Measurements from ENCODE around the gene UBE2H. TPM values are rescaled to one million over a fixed set of nuclear protein-coding genes. Genes with fewer than 3 reads are reported as not detected.

UBE2H gene
- total RNA-seq, 1 donor from 2014 or later: 194 TPM

- Histone ChIP-seq H4K20me1 (ENCODE audit: insufficient read depth, low read length) (peaks cover 96% of the 10 kb centered on the region), H3K9me3 (ENCODE audit: insufficient read depth, low read depth, low read length) (no peaks in the 10 kb centered on the region), H3K36me3 (ENCODE audit: insufficient read depth, low read length) (peaks cover 3% of the 10 kb centered on the region), H3K27me3 (ENCODE audit: insufficient read depth, low read length) (no peaks in the 10 kb centered on the region), H3K4me2 (ENCODE audit: low read length) (no peak overlapping the region), H3K4me1 (ENCODE audit: insufficient read depth, low read length) (peaks cover 23% of the 10 kb centered on the region), H2AFZ (ENCODE audit: low read depth, low read length) (no peak overlapping the region), H3K27ac (ENCODE audit: low read depth, low read length) (no peak overlapping the region), H3K9ac (ENCODE audit: low read length) (no peak overlapping the region), H3K79me2 (ENCODE audit: insufficient read depth, low read length) (peaks cover 95% of the 10 kb centered on the region), H3K4me3 (ENCODE audit: insufficient read depth, low read depth, low read length) (no peak overlapping the region)
- peaks cover 54% of the 10 kb centered on the region for H3K4me1 Mint-ChIP-seq (ENCODE audit: low read depth, unreplicated experiment)
- peaks cover 14% of the 10 kb centered on the region for H3K36me3 Mint-ChIP-seq (ENCODE audit: low read depth, unreplicated experiment)
- no peaks in the 10 kb centered on the region for H3K27me3 Mint-ChIP-seq (ENCODE audit: low read depth, unreplicated experiment)
- TF ChIP-seq EZH2 (IDR thresholded peaks at IDR 0.05; ENCODE audit: insufficient read depth, low read length) (no peak), CTCF (IDR thresholded peaks at IDR 0.05; ENCODE audit: insufficient read depth, low read depth, low read length) (no peak)
- FAIRE-seq: no peak
- no peak for DNase-seq (ENCODE audit: low read depth)
- no peak overlapping the region for H3K4me3 Mint-ChIP-seq (ENCODE audit: unreplicated experiment)
- no peaks in the 10 kb centered on the region for H3K9me3 Mint-ChIP-seq (ENCODE audit: unreplicated experiment)
- H3K27ac Mint-ChIP-seq (ENCODE audit: unreplicated experiment): peak overlapping the region; percentile 8
Observed at GRCh38 chr7:129911790-129912189, 41.0 kb downstream of the UBE2H start.

- H3K36me3 Mint-ChIP-seq (ENCODE audit: low read depth, unreplicated experiment): peaks cover 14% of the 10 kb centered on the region
- Histone ChIP-seq H3K79me2 (ENCODE audit: insufficient read depth, low read length) (peaks cover 91% of the 10 kb centered on the region), H3K27me3 (ENCODE audit: insufficient read depth, low read length) (no peaks in the 10 kb centered on the region), H2AFZ (ENCODE audit: low read depth, low read length) (no peak overlapping the region), H3K9me3 (ENCODE audit: insufficient read depth, low read depth, low read length) (no peaks in the 10 kb centered on the region), H3K36me3 (ENCODE audit: insufficient read depth, low read length) (peaks cover 3% of the 10 kb centered on the region), H3K4me1 (ENCODE audit: insufficient read depth, low read length) (peaks cover 22% of the 10 kb centered on the region), H3K9ac (ENCODE audit: low read length) (no peak overlapping the region), H3K4me2 (ENCODE audit: low read length) (no peak overlapping the region), H3K4me3 (ENCODE audit: insufficient read depth, low read depth, low read length) (no peak overlapping the region), H4K20me1 (ENCODE audit: insufficient read depth, low read length) (peaks cover 98% of the 10 kb centered on the region), H3K27ac (ENCODE audit: low read depth, low read length) (no peak overlapping the region)
- no peak for TF ChIP-seq CTCF (IDR thresholded peaks at IDR 0.05; ENCODE audit: insufficient read depth, low read depth, low read length)
- no peak overlapping the region for H3K4me3 Mint-ChIP-seq (ENCODE audit: unreplicated experiment)
- no peak overlapping the region for H3K27ac Mint-ChIP-seq (ENCODE audit: unreplicated experiment)
- DNase-seq (ENCODE audit: low read depth) (no peak), FAIRE-seq (no peak)
- no peaks in the 10 kb centered on the region for H3K9me3 Mint-ChIP-seq (ENCODE audit: unreplicated experiment)
- H3K27me3 Mint-ChIP-seq (ENCODE audit: low read depth, unreplicated experiment): no peaks in the 10 kb centered on the region
- peaks cover 46% of the 10 kb centered on the region for H3K4me1 Mint-ChIP-seq (ENCODE audit: low read depth, unreplicated experiment)
Observed at GRCh38 chr7:129909669-129910068, 43.1 kb downstream of the UBE2H start.

GRCh38 chr7:129908181-129908580 is 44.6 kb downstream of the UBE2H start:
- peak overlapping the region; percentile 31 for H3K27ac ChIP-seq (ENCODE audit: low read depth, low read length)
- peaks cover 4% of the 10 kb centered on the region for H3K36me3 ChIP-seq (ENCODE audit: insufficient read depth, low read length)
- H3K27me3 Mint-ChIP-seq (ENCODE audit: low read depth, unreplicated experiment): no peaks in the 10 kb centered on the region
- H3K9ac ChIP-seq (ENCODE audit: low read length): peak overlapping the region; percentile 14
- H3K4me1 Mint-ChIP-seq (ENCODE audit: low read depth, unreplicated experiment): peaks cover 42% of the 10 kb centered on the region
- no peak for TF ChIP-seq CTCF (IDR thresholded peaks at IDR 0.05; ENCODE audit: insufficient read depth, low read depth, low read length)
- peaks cover 15% of the 10 kb centered on the region for H3K36me3 Mint-ChIP-seq (ENCODE audit: low read depth, unreplicated experiment)
- H3K4me3 ChIP-seq (ENCODE audit: insufficient read depth, low read depth, low read length): no peak overlapping the region
- H3K27ac Mint-ChIP-seq (ENCODE audit: unreplicated experiment): peak overlapping the region; percentile 68
- no peak overlapping the region for H2AFZ ChIP-seq (ENCODE audit: low read depth, low read length)
- peaks cover 98% of the 10 kb centered on the region for H4K20me1 ChIP-seq (ENCODE audit: insufficient read depth, low read length)
- H3K27me3 ChIP-seq (ENCODE audit: insufficient read depth, low read length): no peaks in the 10 kb centered on the region
- peak overlapping the region; percentile 33 for H3K4me2 ChIP-seq (ENCODE audit: low read length)
- H3K4me3 Mint-ChIP-seq (ENCODE audit: unreplicated experiment): no peak overlapping the region
- H3K4me1 ChIP-seq (ENCODE audit: insufficient read depth, low read length): peaks cover 22% of the 10 kb centered on the region
- DNase-seq (ENCODE audit: low read depth) (peak; percentile 79), FAIRE-seq (peak; percentile 72)
- H3K9me3 Mint-ChIP-seq (ENCODE audit: unreplicated experiment): no peaks in the 10 kb centered on the region
- H3K9me3 ChIP-seq (ENCODE audit: insufficient read depth, low read depth, low read length): no peaks in the 10 kb centered on the region
- peaks cover 91% of the 10 kb centered on the region for H3K79me2 ChIP-seq (ENCODE audit: insufficient read depth, low read length)
